SHP77 (cell line): ENCODE data around the gene KIFC3.
"Not testable (repeated sequence)": the region's sequence is repeated elsewhere in the genome, so short reads cannot be mapped to it uniquely, and the experiment has no call there.

Source experiments
- DNase-seq, 2 experiments: peaks; one replicate each; lab custom pipeline; 2025; lab: John Stamatoyannopoulos, UW

KIFC3 gene

GRCh38 chr16:57803134-57803990 lies 1.1 kb upstream of the KIFC3 start:
- DNase-seq: no peak

GRCh38 chr16:57801809-57802340 lies 416 bp downstream of the KIFC3 start:
- no peak for DNase-seq

GRCh38 chr16:57801098-57801808 lies 1.0 kb downstream of the KIFC3 start:
- DNase-seq: no peak

- no peak for DNase-seq
Measured at GRCh38 chr16:57800200-57801097, 1.8 kb downstream of the KIFC3 start.

- no peak for DNase-seq
Measured at GRCh38 chr16:57799600-57800199, 2.6 kb downstream of the KIFC3 start.

GRCh38 chr16:57798953-57799599 lies 3.2 kb downstream of the KIFC3 start:
- peak; percentile 64 to 78 for DNase-seq

- no peak for DNase-seq
Measured at GRCh38 chr16:57798267-57798810, 4.0 kb downstream of the KIFC3 start.

GRCh38 chr16:57797526-57798266 lies 4.6 kb downstream of the KIFC3 start:
- DNase-seq: no peak

GRCh38 chr16:57797216-57797525 lies 5.1 kb downstream of the KIFC3 start:
- DNase-seq: no peak

GRCh38 chr16:57796014-57796413 lies 6.3 kb downstream of the KIFC3 start:
- DNase-seq: not testable (repeated sequence)

GRCh38 chr16:57795431-57795878 lies 6.8 kb downstream of the KIFC3 start:
- peak; percentile 66 to 68 for DNase-seq

- no peak for DNase-seq
Measured at GRCh38 chr16:57794849-57795430, 7.4 kb downstream of the KIFC3 start.

GRCh38 chr16:57791893-57792461 lies 10.3 kb downstream of the KIFC3 start:
- DNase-seq: no peak

- no peak for DNase-seq
Measured at GRCh38 chr16:57791195-57791892, 10.9 kb downstream of the KIFC3 start.

- DNase-seq: no peak
Measured at GRCh38 chr16:57788951-57789350, 13.3 kb downstream of the KIFC3 start.

- no peak for DNase-seq
Measured at GRCh38 chr16:57788252-57788841, 13.9 kb downstream of the KIFC3 start.

- DNase-seq: no peak
Measured at GRCh38 chr16:57787519-57787905, 14.8 kb downstream of the KIFC3 start.
